Upper lobe of right lung (tissue), 1 donor: ENCODE results near the gene CALM1. TPM values are rescaled to one million over a fixed set of nuclear protein-coding genes. Genes with fewer than 3 reads are reported as not detected.

Source experiments
- ATAC-seq: fragments of 200-7000 bp; cut with Tn5 transposase; one replicate; pipeline ENCODE4 v1.9.1; 2020; ENCODE audit warnings: mild to moderate bottlenecking, moderate library complexity
- DNase-seq: peaks from one replicate; pipeline ENCODE4 v3.0.0-alpha.2; 2020
- H3K27ac ChIP-seq: fragments of 200-600 bp; one replicate; pipeline ENCODE4 v1.8.0; 2022
- H3K27me3 ChIP-seq: fragments of 200-600 bp; one replicate; pipeline ENCODE4 v1.8.0; 2022; ENCODE audit warnings: mild to moderate bottlenecking
- H3K36me3 ChIP-seq: fragments of 200-600 bp; one replicate; pipeline ENCODE4 v1.8.0; 2022
- H3K4me1 ChIP-seq: fragments of 200-600 bp; one replicate; pipeline ENCODE4 v1.8.0; 2022
- H3K4me3 ChIP-seq: fragments of 200-600 bp; one replicate; pipeline ENCODE4 v1.8.0; 2022; ENCODE audit warnings: mild to moderate bottlenecking
- H3K9me3 ChIP-seq: fragments of 200-600 bp; one replicate; pipeline ENCODE4 v1.8.0; 2022
- intact Hi-C: fragments of 100-400 bp; cut with DNase I; formaldehyde crosslinking; loops from one replicate; pipeline ENCODE4 v1.11.0; 2022
- total RNA-seq: library from RNA; stranded (reverse); fragmentation: NEBNext Ultra II Directional; extraction: Animal tissue kit (Norgen Biotek cat#: 25700); gene quantifications from one replicate; pipeline ENCODE4 v1.2.1, GENCODE V29; 2021
- TF ChIP-seq, protein P1 (sequence below): fragments of 200-600 bp; IDR thresholded peaks from one replicate; pipeline ENCODE4 v1.8.0; 2022; ENCODE audit warnings: antibody characterized with exemption
- donor health status: DM: no; HTN: yes; CAD: no; lungs with severe emphysema.

Gene CALM1
- total RNA-seq, 1 donor from 2014 or later = 477 TPM

DNA sequence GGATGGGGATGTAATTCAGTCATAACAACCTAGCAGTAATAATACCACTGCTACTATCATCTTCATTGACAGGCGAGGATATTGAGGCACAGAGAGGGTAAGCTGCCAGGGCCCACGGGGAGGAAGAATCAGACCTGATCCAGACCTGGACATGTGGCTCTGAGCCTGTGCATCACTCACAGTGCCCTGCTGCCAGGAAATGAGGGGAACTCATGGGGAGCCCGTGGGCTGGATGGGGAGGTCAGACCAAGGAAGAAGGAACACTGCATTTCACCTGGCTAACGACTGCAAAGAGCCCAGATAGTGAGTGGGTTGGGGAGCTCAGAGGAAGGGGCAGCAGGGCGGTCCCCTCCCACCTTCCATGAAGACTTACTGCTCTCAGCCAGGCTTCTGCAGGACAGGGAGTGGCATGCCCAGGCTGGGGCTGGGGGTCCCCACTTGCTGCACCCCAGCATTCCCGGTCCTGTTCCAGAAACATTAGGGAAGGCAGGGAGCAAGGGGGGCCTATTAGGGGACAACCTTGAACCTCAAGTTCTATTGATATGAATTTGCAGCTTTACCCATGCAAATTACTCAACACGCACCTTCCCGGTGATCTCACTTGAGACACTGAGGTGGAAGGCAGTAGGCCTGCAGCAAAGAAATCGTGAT lies 37.7 kb downstream of the CALM1 start:
- intact Hi-C loops = no loop called here
- H3K4me1 ChIP-seq = no peaks in the 10 kb centered on the region
- DNase-seq = peak; percentile 15
- no peaks in the 10 kb centered on the region for H3K36me3 ChIP-seq
- no peaks in the 10 kb centered on the region for H3K27me3 ChIP-seq
- no peak for ATAC-seq
- no peak overlapping the region for H3K4me3 ChIP-seq
- H3K9me3 ChIP-seq = no peaks in the 10 kb centered on the region
- H3K27ac ChIP-seq = no peak overlapping the region
- TF ChIP-seq, protein P1, sequence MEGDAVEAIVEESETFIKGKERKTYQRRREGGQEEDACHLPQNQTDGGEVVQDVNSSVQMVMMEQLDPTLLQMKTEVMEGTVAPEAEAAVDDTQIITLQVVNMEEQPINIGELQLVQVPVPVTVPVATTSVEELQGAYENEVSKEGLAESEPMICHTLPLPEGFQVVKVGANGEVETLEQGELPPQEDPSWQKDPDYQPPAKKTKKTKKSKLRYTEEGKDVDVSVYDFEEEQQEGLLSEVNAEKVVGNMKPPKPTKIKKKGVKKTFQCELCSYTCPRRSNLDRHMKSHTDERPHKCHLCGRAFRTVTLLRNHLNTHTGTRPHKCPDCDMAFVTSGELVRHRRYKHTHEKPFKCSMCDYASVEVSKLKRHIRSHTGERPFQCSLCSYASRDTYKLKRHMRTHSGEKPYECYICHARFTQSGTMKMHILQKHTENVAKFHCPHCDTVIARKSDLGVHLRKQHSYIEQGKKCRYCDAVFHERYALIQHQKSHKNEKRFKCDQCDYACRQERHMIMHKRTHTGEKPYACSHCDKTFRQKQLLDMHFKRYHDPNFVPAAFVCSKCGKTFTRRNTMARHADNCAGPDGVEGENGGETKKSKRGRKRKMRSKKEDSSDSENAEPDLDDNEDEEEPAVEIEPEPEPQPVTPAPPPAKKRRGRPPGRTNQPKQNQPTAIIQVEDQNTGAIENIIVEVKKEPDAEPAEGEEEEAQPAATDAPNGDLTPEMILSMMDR = no peak

DNA sequence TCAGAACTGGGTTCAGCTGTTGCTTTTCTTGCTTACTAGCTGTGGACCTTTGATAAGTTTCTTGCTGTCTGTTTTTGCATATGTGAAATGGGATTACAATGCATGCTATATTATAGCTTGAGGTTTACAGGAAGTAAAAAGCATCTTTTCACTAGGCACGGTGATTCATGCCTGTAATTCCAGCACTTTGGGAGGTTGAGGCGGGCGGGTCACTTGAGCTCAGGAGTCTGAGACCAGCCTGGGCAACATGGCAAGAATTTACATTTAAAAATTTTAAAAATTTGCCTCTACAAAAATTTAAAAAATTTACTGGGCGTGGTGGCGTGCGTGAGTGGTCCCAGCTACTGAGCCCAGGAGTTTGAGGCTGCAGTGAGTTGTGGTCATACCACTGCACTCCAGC lies 42.0 kb downstream of the CALM1 start:
- intact Hi-C loops = no loop called here
- no peak for DNase-seq
- TF ChIP-seq, protein P1 = no peak
- Histone ChIP-seq H3K4me1 (no peaks in the 10 kb centered on the region), H3K27ac (no peak overlapping the region), H3K36me3 (no peaks in the 10 kb centered on the region), H3K9me3 (no peaks in the 10 kb centered on the region), H3K27me3 (no peaks in the 10 kb centered on the region), H3K4me3 (no peak overlapping the region)
- no peak for ATAC-seq

DNA sequence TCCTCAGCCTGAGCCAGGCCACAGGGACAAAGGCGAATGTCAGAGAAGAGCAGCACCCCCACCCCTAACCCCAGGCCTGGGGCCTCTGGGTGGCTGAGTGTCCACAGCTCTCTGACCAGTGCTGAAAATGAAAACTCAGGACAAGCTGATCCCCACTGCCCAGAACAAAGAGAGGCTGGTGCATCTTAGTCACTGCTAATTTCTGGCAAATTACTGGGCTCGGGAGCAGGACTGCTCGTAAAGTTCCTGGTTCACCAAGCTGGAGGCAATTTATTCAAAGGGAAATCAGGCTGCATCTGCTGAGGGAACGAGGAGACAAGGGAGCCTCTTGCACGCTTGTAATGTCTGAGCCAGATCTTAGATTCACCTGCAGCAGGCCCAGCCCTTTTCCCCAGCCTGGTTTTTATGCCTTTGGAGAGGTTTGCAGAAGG lies 43.2 kb downstream of the CALM1 start:
- TF ChIP-seq, protein P1 = no peak
- no peak for ATAC-seq
- no peak for DNase-seq
- Histone ChIP-seq H3K27me3 (no peaks in the 10 kb centered on the region), H3K9me3 (no peaks in the 10 kb centered on the region), H3K4me3 (no peak overlapping the region), H3K4me1 (no peaks in the 10 kb centered on the region), H3K36me3 (no peaks in the 10 kb centered on the region), H3K27ac (no peak overlapping the region)
- intact Hi-C loops = no loop called here

DNA sequence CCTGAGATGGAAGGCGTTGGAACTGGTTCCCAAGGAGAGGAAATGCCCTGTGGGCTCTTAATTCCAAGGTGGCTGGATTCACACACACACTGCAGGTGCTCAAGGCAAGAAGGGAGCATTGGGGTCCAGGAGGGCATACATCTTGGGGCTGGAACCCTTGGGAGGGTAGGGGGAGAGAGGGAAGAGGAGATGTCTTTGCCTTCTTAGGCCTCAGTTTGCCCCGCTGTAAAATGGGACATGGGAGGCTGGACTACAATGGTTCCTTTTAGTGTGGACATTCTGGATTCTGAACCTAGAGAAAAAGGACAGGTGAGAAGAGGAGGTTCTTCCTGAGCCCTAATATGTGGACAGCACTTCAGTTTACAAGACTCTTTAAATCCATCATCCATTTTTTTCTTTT lies 43.8 kb downstream of the CALM1 start:
- H3K27me3 ChIP-seq = no peaks in the 10 kb centered on the region
- no peaks in the 10 kb centered on the region for H3K36me3 ChIP-seq
- intact Hi-C loops = no loop called here
- no peaks in the 10 kb centered on the region for H3K9me3 ChIP-seq
- H3K4me3 ChIP-seq = no peak overlapping the region
- ATAC-seq = no peak
- H3K4me1 ChIP-seq = no peaks in the 10 kb centered on the region
- TF ChIP-seq, protein P1 = no peak
- no peak overlapping the region for H3K27ac ChIP-seq
- DNase-seq = no peak

DNA sequence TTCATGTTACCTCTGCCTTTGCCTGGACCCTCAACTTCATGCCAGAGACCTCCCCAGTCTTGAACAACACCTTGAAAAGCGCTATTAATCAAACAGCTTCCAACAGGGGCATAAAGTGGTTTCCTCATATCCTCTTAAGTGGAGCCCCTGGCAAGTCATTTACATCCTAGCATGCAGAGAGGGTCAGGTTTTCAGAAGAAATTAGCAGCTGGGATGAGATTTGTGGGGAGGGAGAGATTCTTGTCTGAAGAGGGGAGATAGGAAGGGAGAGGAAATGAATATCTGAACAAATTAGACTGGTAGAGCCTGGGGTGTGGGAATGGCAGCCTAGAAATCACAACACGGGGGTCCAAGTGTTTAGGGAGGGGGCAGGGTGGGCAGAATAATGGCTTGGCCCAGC lies 45.6 kb downstream of the CALM1 start:
- no peak for ATAC-seq

More for the DNA sequence above, 45.6 kb downstream of the CALM1 start:
- Histone ChIP-seq H3K9me3 (no peaks in the 10 kb centered on the region), H3K4me3 (no peak overlapping the region), H3K4me1 (no peaks in the 10 kb centered on the region), H3K27ac (no peak overlapping the region), H3K36me3 (no peaks in the 10 kb centered on the region), H3K27me3 (no peaks in the 10 kb centered on the region)
- TF ChIP-seq, protein P1 = no peak
- intact Hi-C loops = no loop called here
- no peak for DNase-seq
